Activated CD4-positive, alpha-beta memory T cell treated with anti-CD3 and anti-CD28 coated beads, Interleukin-2, amount 10 ng/mL, durations not matched to agents 7 days and 5 days (primary cell): ENCODE data around the gene GFER. TPM values are rescaled to one million over a fixed set of nuclear protein-coding genes. Genes with fewer than 3 reads are reported as not detected.
"Not testable (repeated sequence)": the region's sequence is repeated elsewhere in the genome, so short reads cannot be mapped to it uniquely, and the experiment has no call there.

Experiments
- CTCF ChIA-PET: fragments of 350-600 bp; sonication (Branson Sonifier 250); formaldehyde crosslinking; loops from one replicate; lab custom pipeline; 2021; ENCODE audit warnings: antibody characterized with exemption, inconsistent platforms; lab: Charles Lee
- POLR2A ChIA-PET: fragments of 350-600 bp; sonication (Branson Sonifier 250); formaldehyde crosslinking; loops from one replicate; lab custom pipeline; 2021; ENCODE audit warnings: antibody characterized with exemption; lab: Charles Lee
- DNase-seq: peaks from one replicate; pipeline ENCODE4 v3.0.0-alpha.2; 2020
- H3K27ac Mint-ChIP-seq: one replicate; pipeline ENCODE4 v1.8.0; 2021; ENCODE audit warnings: mild to moderate bottlenecking, mixed read lengths
- H3K27me3 Mint-ChIP-seq: one replicate; pipeline ENCODE4 v1.8.0; 2021; ENCODE audit warnings: mixed read lengths
- H3K36me3 Mint-ChIP-seq: one replicate; pipeline ENCODE4 v1.8.0; 2021; ENCODE audit warnings: low read depth, mixed read lengths
- H3K4me1 Mint-ChIP-seq: one replicate; pipeline ENCODE4 v1.8.0; 2021; ENCODE audit warnings: mixed read lengths
- H3K4me3 Mint-ChIP-seq: one replicate; pipeline ENCODE4 v1.8.0; 2021; ENCODE audit warnings: mild to moderate bottlenecking, mixed read lengths
- H3K9me3 Mint-ChIP-seq: one replicate; pipeline ENCODE4 v1.8.0; 2021; ENCODE audit warnings: mixed read lengths
- total RNA-seq, 2 experiments: library from RNA; stranded (reverse); gene quantifications; one replicate each; pipeline ENCODE4 v1.2.3, GENCODE V29; 2021

The GFER gene
- total RNA-seq, 2 experiments from 2014 or later, result 29.1 to 32.0 TPM

DNA sequence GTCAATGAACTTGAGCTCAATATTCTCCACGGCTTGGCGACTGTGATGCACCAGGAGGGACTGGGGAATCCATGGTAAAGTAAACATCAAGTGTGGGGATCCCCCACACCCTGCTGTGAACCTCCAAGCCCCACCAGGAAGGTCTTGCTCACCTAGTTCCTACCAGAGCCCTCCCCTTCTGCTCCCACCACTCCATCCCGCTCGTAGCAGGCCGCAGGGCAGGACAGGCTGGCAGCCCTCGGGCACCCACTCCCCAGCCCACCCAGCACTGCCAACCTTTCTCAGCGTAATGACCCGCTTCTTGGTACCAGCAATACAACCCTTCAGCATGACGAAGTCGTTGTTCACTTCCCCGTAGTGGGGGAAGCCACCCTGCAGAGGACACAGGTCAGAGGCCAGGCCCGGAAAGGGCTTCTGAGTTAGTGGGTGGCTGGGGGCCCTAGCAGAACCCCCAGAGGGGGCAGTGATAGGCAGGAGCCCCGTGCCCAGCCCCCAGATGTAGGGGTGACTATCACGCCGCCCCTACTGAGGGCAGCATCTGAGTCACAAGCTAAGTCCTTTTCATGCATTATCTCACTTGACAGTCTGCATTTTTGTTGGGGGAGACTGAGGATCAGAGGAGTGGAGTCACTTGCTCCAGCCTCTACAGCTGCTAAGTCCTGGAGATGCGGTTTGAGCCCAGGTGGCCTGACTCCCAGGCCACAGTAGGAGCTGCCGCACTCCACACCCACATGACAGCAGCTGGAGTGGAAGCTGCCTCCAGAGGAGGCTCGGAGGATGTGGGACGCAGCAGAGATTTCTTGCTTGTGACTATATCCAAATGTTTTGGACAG is 38.2 kb upstream of the GFER start:
- no peak for DNase-seq
- Mint-ChIP-seq H3K36me3 (no peaks in the 10 kb centered on the region), H3K4me1 (peaks cover 27% of the 10 kb centered on the region), H3K27me3 (no peaks in the 10 kb centered on the region), H3K4me3 (no peak overlapping the region), H3K9me3 (no peaks in the 10 kb centered on the region), H3K27ac (no peak overlapping the region)
- ChIA-PET CTCF (interaction anchor here (0.6 kb wide), 1 partner anchor 809 kb away, joined by 3 read pairs; no protein-coding TSS in a partner anchor), POLR2A (interaction anchor here (0.8 to 2.2 kb wide), 4 partner anchors 15 to 209 kb away, joined by 3 to 9 read pairs (median 3); partner anchors contain the start of genes RPS2 and TRAF7)

DNA sequence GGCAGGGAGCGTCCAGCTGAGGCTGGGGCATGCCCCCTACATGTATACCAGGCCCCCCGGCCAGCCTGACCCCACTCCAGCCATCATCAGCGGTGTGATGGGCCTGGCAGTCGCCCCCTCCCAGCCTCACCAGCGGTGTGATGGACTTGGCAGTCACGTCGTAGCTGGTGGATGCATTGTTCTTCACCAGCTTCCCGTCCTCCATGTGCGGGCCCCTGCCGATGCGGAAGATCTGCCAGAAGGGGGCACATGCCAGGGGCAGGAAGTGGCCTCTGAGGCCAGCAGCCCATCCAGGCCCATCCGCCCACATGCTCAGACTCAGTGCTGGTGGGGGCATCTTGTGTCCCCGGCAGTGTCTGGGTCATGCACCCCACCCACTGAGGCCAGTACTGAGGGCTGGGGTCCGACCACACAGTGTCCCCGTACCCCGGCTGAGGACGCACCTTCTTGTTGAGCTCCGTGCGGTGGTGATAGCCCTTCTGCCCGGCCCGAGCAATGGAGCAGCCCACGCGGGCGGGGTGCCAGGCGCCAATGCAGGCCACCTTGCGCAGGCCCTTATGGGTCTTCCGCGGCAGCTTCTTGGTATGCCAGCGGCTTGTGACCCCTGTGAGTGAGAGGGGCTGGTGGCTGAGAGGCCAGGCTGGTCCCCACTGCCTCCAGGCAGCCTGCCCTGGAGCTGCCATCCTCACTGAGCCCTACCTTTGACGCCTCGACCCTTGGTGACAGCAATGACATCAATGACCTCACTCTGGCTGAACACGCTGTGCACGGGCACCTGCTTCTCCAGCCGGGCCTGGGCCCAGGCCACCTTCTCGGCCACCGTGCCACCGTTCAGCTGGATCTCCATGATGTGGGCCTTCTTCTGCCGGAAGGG is 37.3 kb upstream of the GFER start:
- CTCF ChIA-PET, result interaction anchor here (0.7 kb wide), 1 partner anchor 62 kb away, joined by 5 read pairs; no protein-coding TSS in a partner anchor
- no peak overlapping the region for H3K27ac Mint-ChIP-seq
- no peak for DNase-seq
- no peaks in the 10 kb centered on the region for H3K27me3 Mint-ChIP-seq
- no peaks in the 10 kb centered on the region for H3K36me3 Mint-ChIP-seq
- H3K4me1 Mint-ChIP-seq, result peaks cover 22% of the 10 kb centered on the region
- H3K9me3 Mint-ChIP-seq, result no peaks in the 10 kb centered on the region
- no peak overlapping the region for H3K4me3 Mint-ChIP-seq
- POLR2A ChIA-PET, result interaction anchor here (1.2 to 2.2 kb wide), 2 partner anchors 18 to 208 kb away, joined by 3 to 9 read pairs; partner anchors contain the start of genes RPS2 and TRAF7

DNA sequence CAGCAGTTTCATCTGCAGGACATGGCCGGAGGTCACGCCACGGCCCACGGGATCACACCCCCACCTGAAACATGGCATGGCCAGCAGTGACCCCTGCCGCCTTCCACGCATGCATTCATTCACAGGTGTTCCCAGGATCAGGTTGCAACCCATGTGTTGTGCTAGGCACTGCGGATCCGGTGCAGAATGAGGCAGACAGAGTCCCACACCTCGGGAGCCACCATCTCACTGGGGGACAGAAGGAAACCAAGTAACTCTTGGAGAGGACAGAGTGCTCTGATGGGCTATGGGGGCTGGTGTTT is 36.7 kb upstream of the GFER start:
- Mint-ChIP-seq H3K4me1 (peaks cover 16% of the 10 kb centered on the region), H3K27ac (no peak overlapping the region)
- POLR2A ChIA-PET, result no interaction called here

DNA sequence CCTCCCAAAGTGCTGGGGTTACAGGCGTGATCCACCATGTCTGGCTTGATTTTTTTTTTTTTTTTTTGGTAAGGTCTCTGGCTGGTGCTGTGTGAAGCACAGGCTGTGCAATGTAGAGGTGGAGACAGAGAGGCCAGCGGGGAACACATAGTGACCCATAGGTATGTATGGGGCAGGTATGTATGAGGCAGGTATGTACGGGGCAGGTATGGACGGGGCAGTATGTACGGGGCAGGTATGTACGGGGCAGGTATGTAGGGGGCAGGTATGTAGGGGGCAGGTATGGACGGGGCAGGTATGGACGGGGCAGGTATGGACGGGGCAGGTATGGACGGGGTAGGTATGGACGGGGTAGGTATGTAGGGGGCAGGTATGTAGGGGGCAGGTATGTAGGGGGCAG is 34.5 kb upstream of the GFER start:
- Mint-ChIP-seq H3K27ac (no peak overlapping the region), H3K4me3 (no peak overlapping the region), H3K27me3 (peaks cover 2% of the 10 kb centered on the region), H3K9me3 (no peaks in the 10 kb centered on the region), H3K36me3 (no peaks in the 10 kb centered on the region), H3K4me1 (peaks cover 3% of the 10 kb centered on the region)
- ChIA-PET POLR2A (no interaction called here), CTCF (no interaction called here)
- no peak for DNase-seq

More for the DNA sequence above, 36.7 kb upstream of the GFER start:
- no peak overlapping the region for H3K4me3 Mint-ChIP-seq
- H3K36me3 Mint-ChIP-seq, result no peaks in the 10 kb centered on the region
- peaks cover 2% of the 10 kb centered on the region for H3K27me3 Mint-ChIP-seq
- H3K9me3 Mint-ChIP-seq, result no peaks in the 10 kb centered on the region
- DNase-seq, result no peak
- CTCF ChIA-PET, result interaction anchor here (0.6 to 0.7 kb wide), 2 partner anchors 61 to 64 kb away, joined by 3 to 5 read pairs; no protein-coding TSS in a partner anchor

DNA sequence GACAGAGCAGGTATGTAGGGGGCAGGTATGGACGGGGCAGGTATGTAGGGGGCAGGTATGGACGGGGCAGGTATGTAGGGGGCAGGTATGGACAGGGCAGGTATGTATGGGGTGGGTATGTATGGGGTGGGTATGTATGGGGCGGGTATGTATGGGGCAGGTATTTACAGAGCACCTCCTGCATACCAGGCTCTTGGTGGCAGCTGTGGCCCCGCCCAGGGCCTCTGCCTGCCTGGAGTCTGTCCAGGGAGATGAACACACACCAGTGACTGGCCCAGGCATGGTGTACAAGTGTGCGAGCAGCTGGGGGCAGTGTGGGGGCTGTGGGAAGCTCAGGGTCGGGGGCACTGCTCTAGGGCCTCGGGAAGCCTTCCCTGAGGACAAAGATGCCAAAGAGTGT is 33.9 kb upstream of the GFER start:
- Mint-ChIP-seq H3K4me1 (no peaks in the 10 kb centered on the region), H3K36me3 (no peaks in the 10 kb centered on the region), H3K9me3 (no peaks in the 10 kb centered on the region), H3K27me3 (peaks cover 2% of the 10 kb centered on the region), H3K27ac (no peak overlapping the region), H3K4me3 (no peak overlapping the region)
- no peak for DNase-seq
- ChIA-PET POLR2A (no interaction called here), CTCF (no interaction called here)

DNA sequence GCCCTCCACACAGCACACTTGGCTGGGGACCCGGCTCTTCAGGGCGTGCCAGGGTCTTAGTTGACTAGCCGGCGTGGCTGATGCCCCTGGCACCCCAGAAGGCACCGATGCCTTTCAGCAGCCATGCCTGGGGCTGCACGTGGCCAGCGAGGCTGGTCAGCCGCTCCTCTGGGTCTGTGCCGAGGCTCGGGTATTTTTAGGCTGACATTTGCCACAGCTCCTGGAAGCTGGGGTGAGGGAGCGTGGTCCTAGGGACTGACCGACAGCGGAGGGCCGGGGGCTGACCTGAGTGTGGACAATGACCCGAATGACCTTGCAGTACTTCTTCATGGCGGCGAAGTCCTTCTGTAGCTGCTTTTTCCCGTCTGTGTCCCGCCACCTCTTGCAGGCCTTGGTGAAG is 33.4 kb upstream of the GFER start:
- DNase-seq, result no peak

DNA sequence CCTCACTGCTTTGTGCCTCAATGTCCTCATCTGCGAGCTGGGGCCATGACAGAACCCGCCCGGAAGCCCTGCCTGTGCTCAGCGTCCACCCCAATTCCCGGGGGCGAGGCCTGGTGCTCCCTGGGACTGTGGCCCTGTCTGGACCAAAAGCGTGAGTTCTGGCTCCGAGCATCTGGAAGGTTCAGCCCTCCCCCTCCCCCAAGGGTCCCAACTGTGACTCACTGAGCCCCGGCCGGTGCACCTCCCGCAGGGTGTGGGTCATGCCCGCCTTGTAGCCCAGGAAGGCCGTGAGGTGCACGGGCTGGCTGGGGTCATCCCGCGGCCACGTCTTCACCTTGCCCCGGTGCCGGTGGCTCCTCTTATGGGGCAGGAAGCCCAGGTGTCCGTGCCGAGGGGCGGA is 30.3 kb upstream of the GFER start:
- Mint-ChIP-seq H3K27ac (no peak overlapping the region), H3K4me3 (no peak overlapping the region), H3K4me1 (no peaks in the 10 kb centered on the region), H3K9me3 (no peaks in the 10 kb centered on the region), H3K27me3 (peaks cover 3% of the 10 kb centered on the region), H3K36me3 (no peaks in the 10 kb centered on the region)
- DNase-seq, result no peak
- ChIA-PET CTCF (interaction anchor here (1.4 kb wide), 1 partner anchor 187 kb away, joined by 4 read pairs; no protein-coding TSS in a partner anchor), POLR2A (interaction anchor here (3.5 to 6.9 kb wide), 2 partner anchors 11 kb away, joined by 14 to 33 read pairs; partner anchors contain the start of genes MSRB1 and RPS2)

More for the DNA sequence above, 33.4 kb upstream of the GFER start:
- no peak overlapping the region for H3K4me3 Mint-ChIP-seq
- no peaks in the 10 kb centered on the region for H3K9me3 Mint-ChIP-seq
- H3K27me3 Mint-ChIP-seq, result peaks cover 2% of the 10 kb centered on the region
- H3K36me3 Mint-ChIP-seq, result no peaks in the 10 kb centered on the region
- ChIA-PET POLR2A (interaction anchor here (1.1 to 1.3 kb wide), 2 partner anchors 9 to 12 kb away, joined by 3 to 4 read pairs; partner anchors contain the start of gene NDUFB10), CTCF (no interaction called here)
- H3K27ac Mint-ChIP-seq, result no peak overlapping the region
- H3K4me1 Mint-ChIP-seq, result no peaks in the 10 kb centered on the region

DNA sequence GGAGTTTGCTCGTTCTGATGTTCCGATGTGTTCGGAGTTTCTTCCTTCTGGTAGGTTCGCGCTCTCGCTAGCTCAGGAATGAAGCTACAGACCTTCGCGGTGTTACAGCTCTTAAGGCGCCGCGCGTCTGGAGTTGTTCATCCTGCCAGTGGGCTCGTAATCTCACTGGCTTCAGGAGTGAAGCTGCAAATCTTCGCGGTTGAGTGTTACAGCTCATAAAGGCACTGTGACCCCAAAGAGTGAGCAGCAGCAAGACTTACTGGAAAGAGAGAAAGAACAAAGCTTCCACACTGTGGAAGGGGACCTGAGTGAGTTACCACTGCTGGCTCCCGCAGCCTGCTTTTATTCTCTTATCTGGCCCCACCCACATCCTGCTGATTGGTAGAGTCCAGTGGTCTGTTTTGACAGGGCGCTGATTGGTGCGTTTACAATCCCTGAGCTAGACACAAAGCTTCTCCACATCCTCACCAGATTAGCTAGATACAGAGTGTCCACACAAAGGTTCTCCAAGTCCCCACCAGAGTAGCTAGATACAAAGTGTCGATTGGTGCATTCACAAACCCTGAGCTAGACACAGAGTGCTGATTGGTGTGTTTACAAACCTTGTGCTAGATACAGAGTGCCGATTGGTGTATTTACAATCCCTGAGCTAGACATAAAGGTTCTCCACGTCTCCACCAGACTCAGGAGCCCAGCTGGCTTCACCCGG is 26.4 kb upstream of the GFER start:
- not testable (repeated sequence) for DNase-seq, H3K27ac Mint-ChIP-seq, H3K9me3 Mint-ChIP-seq, H3K27me3 Mint-ChIP-seq, H3K4me3 Mint-ChIP-seq
- POLR2A ChIA-PET, result interaction anchor here (6.9 kb wide), 1 partner anchor 7 kb away, joined by 33 read pairs; the partner anchor contains the start of gene RPS2
- peaks cover 22% of the 10 kb centered on the region for H3K36me3 Mint-ChIP-seq
- H3K4me1 Mint-ChIP-seq, result peaks cover 28% of the 10 kb centered on the region
- CTCF ChIA-PET, result interaction anchor here (0.8 kb wide), 1 partner anchor 64 kb away, joined by 3 read pairs; no protein-coding TSS in a partner anchor

DNA sequence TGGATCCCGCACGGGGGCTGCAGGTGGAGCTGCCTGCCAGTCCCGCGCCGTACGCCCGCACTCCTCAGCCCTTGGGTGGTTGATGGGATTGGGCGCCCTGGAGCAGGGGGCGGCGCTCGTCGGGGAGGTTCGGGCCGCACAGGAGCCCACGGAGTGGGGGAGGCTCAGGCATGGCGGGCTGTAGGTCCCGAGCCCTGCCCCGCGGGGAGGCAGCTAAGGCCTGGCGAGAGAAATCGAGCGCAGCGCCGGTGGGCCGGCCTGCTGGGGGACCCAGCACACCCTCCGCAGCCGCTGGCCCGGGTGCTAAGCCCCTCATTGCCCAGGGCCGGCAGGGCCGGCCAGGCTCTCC is 25.9 kb upstream of the GFER start:
- peaks cover 27% of the 10 kb centered on the region for H3K36me3 Mint-ChIP-seq
- DNase-seq, H3K9me3 Mint-ChIP-seq, H3K4me3 Mint-ChIP-seq, H3K27ac Mint-ChIP-seq, POLR2A ChIA-PET, H3K27me3 Mint-ChIP-seq: not testable (repeated sequence)
- H3K4me1 Mint-ChIP-seq, result peaks cover 33% of the 10 kb centered on the region
- CTCF ChIA-PET, result interaction anchor here (0.8 kb wide), 1 partner anchor 63 kb away, joined by 3 read pairs; no protein-coding TSS in a partner anchor

DNA sequence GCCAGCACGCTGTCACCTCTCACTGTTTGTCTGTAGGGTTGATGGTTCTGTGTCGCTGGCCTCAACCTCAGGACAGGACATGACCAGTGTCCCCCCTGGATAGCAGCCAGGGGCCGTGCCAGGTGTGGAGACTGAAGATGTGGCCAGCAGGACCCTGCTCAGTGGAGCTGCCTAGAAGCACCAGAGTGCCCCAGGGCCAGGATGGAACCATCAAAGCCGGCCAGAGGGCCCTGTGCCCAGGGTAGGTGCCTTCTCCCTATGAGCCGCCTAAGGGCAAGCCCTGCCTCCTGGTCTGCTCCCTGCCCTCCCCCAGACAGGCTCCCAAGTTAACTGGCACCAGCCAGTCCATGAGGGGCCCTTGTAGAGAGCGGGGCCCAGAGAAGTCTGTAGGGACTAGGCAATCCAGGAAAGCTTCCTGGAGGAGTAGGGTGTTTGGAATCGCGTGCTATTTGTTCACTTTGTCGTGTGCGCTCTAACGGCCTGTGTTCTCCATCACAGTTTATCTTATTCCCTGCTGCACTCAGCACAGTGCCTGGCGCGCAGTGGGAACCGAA is 25.2 kb upstream of the GFER start:
- POLR2A ChIA-PET, result interaction anchor here (5.1 to 9.7 kb wide), 2 partner anchors 13 to 22 kb away, joined by 48 to 149 read pairs; partner anchors contain the start of genes GFER, NOXO1 and TBL3
- Mint-ChIP-seq H3K9me3 (no peaks in the 10 kb centered on the region), H3K27me3 (peaks cover 2% of the 10 kb centered on the region), H3K4me3 (peak overlapping the region; percentile 84), H3K36me3 (peaks cover 34% of the 10 kb centered on the region), H3K27ac (peak overlapping the region; percentile 95), H3K4me1 (peaks cover 40% of the 10 kb centered on the region)
- DNase-seq, result no peak
- CTCF ChIA-PET, result interaction anchor here (1.2 kb wide), 1 partner anchor 182 kb away, joined by 3 read pairs; no protein-coding TSS in a partner anchor

DNA sequence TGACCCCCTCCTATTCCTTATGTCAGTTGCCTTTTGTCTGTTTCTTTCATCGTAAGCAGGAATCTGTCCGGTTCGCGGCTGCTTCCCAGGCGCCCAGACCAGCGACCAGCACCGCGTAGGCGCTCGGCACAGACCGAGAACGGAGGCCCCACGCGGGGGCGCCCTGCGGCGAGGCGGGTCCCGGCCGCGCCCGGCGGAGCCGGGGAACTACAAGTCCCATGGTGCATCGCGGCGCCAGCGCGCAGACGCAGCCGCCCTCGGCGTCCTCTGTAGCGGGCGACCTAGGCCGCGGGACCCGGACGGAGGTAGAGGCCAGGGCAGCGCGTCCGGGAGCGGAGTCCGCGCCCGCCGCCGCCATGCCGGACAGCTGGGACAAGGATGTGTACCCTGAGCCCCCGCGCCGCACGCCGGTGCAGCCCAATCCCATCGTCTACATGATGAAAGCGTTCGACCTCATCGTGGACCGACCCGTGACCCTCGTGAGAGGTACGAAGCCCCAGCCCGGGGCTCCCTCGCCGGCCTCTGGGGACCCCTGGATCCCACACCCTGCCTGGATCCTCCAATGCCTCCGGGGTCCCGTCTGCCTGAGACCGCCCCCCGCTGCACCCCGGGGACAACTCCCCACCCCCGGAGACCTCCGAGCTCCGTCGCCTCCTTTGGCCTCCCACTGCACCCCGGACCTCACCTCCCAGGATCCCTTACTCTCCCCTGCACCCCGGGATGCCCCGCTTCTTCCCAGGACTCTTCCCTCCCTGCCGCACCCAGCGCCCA is 24.5 kb upstream of the GFER start, which contains the start of gene NDUFB10:
NDUFB10 (plus strand) TSS at position 270 of the 771 bp plus-strand sequence; CDS start at position 357, 87 bp downstream.
- POLR2A ChIA-PET, result interaction anchor here (0.9 to 9.7 kb wide), 4 partner anchors 8 to 196 kb away, joined by 3 to 149 read pairs (median 26); partner anchors contain the start of genes GFER, NOXO1, TBL3 and TRAF7
- H3K9me3 Mint-ChIP-seq, result no peaks in the 10 kb centered on the region
- peak; percentile 93 for DNase-seq
- peak within 1 kb of the TSS; percentile 84 for H3K4me3 Mint-ChIP-seq
- H3K27me3 Mint-ChIP-seq, result peaks cover 2% of the 10 kb centered on the region
- H3K4me1 Mint-ChIP-seq, result peaks cover 43% of the 10 kb centered on the region
- H3K27ac Mint-ChIP-seq, result peak within 1 kb of the TSS; percentile 95
- CTCF ChIA-PET, result interaction anchor here (1.2 to 1.7 kb wide), 2 partner anchors 181 kb away, joined by 3 to 9 read pairs; no protein-coding TSS in a partner anchor
- H3K36me3 Mint-ChIP-seq, result peaks cover 39% of the 10 kb centered on the region
